HuH-7.5 (cell line): ENCODE data around the gene SAXO2.
"Not testable (repeated sequence)": the region's sequence is repeated elsewhere in the genome, so short reads cannot be mapped to it uniquely, and the experiment has no call there.

Experiments
- DNase-seq: peaks from one replicate; pipeline ENCODE4 v3.0.0; 2011; ENCODE audit warnings: low spot score

SAXO2 gene

DNA sequence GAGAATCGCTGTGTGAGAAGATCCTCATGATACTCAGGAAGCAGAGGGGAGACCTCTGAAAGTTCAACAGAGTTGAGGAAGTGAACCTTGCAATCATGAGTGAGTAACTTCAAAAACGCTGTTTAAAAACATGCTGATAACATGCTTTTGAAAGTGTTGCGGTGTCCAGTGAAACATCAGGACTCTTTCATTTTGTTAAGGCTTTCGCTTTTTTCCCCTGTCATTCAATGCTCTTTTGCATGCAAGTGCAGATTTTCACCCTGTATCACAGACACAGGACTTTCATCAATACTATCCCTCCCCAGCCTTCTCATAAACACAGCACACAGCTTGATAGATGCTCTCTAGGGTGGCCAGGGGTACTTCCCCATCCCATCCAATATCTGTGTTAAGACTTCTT lies 23.9 kb downstream of the SAXO2 start:
- DNase-seq, result not testable (repeated sequence)

DNA sequence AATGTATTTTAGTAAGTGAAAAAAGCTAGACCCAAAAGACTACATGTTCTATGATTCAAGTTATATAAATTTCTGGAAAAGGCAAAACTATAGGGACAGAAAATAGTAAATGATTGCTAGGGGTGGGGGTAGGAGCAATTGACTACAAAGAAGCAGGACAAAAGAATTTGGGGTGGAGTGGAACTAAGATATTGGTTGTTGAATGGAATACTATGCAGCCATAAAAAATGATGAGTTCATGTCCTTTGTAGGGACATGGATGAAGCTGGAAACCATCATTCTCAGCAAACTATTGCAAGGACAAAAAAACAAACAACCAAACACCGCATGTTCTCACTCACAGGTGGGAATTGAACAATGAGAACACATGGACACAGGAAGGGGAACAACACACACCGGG lies 25.6 kb downstream of the SAXO2 start:
- not testable (repeated sequence) for DNase-seq

DNA sequence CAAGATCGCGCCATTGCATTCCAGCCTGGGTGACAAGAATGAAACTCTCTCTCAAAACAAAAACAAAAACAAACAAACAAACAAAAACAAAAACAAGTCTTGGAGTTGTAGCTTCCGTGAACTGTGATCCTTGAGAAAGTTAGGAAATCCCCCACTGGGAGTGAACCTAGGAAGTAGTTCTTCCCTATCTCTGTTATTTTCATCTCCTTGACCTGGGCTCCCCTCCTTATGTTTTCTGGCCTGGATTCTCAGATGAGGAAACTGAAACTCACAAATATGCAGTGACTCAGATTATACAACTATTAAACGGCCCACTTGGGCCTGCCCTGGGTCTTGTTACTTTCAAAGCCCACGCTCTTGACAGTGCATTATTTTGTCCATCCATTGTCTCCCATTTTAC lies 29.7 kb downstream of the SAXO2 start:
- no peak for DNase-seq

DNA sequence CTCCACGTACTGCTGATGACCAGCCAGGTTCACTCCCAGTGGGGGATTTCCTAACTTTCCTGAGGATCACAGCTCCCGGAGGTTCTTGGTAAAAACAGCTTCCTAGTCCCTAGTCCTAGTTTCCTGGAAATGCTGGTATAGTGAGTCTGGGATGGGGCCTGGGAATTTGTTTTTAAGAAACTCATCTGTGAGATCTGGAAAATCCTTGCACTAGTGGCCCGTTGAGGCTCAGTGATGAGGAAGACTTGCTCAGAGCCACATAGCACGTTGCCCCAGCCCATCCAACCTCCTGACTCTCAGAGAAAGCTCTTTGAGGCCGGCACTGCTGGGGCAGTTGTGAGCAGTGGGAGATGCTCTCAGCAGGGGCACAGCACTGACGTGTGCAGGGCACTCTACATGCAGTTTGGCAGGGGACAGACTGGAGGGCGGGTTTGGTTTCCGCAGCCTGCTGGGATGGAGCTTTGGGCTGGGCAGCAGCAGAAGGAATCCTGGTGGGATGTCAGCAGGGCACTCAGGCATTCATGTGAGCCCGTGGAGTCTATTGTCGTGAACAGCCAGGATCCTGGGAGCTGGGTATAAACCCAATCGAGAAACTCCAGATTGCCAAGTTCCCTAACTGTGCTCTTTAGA lies 31.6 kb downstream of the SAXO2 start:
- DNase-seq, result no peak

DNA sequence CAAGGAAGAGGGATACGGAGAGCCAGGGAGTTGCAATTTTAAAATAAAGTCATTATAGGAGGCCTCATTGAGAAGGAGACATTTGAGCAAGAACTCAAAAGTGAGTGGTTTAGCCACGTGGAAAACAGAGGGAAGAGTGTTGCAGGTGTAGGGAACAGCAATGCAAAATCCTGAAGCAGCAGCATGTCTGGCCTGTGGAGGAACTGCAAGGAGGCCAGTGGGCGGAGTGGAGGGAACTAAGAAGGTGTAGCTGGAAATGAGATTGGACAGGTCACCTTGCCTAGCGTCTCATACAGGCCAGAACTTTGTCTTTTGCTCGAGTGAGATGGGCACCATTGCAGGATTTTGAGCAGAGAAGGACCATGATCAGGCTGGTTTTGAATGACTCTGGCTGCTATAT lies 34.9 kb downstream of the SAXO2 start:
- DNase-seq, result no peak

DNA sequence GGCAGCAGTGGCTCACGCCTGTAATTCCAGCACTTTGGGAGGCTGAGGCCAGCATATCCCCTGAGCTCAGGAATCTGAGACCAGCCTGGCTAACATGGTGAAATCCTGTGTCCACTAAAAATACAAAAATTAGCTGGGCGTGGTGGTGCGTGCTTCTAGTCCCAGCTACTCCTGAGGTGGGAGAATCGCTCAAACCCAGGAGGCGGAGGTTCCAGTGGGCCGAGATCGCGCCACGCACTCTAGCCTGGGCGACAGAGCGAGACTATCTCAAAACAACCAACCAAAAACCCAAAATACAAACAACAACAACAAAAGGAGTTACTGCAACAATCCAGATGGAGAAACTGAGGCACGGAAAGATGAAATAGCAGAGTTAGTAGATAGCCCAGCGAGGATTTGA lies 35.4 kb downstream of the SAXO2 start:
- DNase-seq, result no peak

DNA sequence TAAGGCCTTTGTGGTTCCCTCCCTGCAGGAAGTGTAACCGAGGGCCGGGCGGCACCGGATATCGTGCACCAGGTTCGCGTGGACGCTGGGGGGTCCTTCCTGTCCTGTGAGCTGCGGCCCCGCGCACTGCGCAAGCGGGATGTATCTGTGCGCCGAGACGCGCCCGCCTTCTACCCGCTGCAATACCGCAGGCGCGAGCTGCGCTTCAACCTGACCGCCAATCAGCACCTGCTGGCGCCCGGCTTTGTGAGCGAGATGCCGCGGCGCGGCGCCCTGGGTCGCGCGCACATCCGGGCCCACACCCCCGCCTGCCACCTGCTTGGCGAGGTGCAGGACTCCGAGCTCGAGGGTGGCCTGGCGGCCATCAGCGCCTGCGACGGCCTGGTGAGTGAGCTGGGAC lies 35.9 kb downstream of the SAXO2 start:
- no peak for DNase-seq

DNA sequence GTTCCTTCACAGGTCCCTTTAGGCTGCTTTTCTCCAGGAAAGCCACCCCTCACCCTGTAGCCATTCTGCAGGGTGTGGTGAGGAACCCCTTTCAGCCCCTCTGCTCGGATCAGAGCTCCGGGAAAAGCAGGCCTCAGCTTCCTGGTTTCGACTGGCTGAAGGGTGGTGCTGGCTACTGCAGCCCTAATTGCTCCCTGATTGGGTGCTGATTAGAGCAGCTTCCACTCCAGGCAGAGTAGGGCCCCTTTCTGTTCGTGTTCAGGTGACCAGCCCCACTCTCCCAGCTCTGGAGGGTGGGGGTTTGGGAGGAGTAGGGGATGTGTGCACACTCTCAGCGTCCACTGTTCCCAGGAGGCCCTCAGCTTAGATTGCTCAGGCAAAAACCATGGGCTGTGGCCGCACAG lies 36.9 kb downstream of the SAXO2 start:
- not testable (repeated sequence) for DNase-seq

DNA sequence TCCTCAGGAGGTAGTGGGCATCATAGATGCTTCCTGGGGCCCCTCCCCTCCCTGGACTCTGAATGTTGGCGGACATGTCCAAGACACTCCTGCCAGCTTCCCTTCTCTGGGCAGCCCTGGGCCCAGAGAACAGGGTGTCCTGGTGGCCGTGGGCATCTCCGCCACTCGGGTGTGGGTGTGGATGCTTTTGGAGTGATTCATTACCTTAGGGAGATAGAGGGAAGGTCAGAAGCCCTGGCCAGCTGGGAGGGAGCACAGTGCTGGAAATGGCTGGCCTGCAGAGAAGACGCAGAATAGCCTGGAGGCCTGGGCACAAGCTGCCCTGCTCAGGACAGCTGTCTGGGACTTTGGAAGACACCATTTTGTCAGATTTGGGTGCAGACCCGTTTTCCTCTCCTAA lies 37.7 kb downstream of the SAXO2 start:
- not testable (repeated sequence) for DNase-seq

DNA sequence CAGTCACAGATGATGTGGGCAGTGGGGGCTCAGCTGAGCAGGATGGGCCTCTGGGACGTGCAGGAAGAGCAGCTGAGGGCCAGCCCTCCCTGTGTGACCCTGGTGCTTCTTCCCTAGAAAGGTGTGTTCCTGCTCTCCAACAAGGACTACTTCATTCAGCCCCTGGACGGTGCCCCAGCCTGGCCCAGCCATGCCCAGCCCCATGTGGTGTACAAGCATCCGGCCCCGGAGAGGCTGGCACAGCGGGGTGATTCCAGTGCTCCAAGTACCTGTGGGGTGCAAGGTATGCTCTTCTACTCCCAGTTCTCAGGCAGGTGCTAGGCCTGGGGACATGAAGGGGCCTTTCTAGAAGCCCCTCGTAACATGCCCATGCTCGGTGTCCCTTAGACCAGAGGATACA lies 38.3 kb downstream of the SAXO2 start:
- no peak for DNase-seq

DNA sequence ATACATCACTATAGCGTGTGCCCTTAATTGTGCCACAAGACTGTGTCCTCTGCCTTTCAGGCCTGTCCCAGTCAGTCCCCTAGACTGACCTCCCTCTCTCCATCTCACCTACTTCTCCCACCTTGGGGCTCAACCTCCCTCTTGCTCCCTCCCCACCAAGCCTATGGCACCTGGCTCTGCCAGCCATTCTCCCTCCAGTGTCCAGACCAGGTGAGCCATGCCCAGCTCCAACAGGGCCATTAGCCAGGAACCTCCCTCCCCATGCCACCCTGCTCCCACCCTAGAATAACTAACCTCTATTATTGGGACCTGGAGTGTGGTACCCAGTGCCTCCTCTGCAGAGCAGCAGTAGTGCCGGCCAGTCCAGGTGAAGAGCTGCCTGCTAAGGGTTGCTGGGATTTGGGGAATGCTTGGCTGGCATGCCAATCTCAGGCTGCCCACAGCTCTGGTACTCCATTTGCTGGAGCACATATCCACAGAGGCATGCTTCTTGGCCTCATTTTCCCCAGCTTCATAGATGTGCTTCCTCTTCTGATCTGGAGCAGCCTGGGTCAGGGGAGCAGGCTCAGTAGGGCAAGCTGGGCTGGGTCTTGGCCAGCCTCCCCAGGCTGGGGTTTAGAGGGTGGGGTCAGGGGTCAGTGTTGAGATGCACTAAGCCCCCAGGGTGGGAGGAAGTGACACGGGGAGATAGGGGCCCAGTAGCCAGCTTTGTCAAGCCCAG lies 38.8 kb downstream of the SAXO2 start:
- DNase-seq, result no peak

DNA sequence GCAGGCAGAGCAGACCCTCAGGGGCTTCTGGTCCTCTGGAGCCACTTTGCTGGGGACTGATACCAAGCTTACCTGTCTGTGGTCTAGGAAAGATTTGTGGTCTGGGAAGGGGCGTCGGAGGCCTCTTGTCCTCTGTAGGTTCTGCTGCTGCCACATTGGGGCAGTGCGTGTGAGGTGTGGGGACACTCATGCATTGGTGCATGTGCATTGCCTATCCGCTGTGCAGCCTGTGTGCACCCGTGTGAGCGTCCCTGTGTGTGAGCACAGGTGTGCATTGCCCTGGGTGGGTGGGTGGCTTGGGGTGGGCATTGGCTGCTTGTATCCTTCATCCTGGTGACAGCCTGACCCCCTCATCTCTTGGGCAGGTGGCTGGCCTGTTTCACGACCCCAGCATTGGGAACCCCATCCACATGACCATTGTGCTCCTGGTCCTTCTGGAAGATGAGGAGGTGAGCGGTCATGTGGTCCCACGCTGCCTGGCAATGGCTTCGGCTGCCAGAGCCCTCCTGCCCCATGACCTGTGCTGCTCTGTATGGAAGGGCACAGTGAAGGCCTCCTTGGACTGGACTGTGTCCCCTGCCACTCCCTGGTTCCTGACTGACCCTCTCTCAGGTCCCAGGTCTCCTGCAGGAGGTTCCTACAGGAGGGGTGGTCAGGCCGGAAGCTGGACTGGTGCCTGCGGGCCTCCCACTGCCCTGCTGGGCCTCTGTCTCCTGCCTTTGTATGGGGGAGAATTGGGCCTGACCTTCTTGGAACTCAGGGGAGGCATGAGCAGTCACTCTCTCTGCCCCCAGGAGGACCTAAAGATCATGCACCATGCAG lies 41.5 kb downstream of the SAXO2 start:
- DNase-seq, result no peak

DNA sequence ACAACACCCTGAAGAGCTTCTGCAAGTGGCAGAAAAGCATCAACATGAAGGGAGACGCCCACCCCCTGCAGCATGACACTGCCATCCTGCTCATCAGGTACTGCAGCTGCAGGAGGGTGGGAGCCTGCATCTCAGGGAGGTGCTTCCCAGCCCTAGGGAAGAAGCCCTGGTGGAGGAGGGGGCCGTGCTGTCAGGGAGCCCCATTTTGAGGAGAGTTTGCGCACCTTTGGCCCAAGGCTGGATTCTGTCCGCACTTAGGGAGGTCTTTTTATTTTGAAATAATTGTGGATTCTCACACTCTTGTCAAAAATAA lies 42.1 kb downstream of the SAXO2 start:
- DNase-seq, result no peak

DNA sequence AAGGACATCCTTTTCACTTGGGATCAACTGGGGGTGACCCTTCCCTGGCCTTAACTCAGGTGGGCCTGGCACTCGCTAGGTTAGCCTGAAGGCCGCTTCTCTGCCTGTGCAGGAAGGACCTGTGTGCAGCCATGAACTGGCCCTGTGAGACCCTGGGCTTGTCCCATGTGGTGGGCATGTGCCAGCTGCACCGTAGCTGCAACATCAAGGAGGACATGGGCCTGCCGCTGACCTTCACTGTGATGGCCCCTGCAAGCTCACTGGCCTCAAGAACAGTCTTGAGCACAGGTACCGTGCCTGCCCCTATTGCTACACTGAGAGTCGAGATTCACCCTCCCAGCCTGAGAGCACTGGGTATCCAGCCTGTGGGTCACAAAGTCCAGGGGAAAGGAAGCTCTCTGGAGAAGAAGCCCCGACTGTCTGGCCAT lies 43.0 kb downstream of the SAXO2 start:
- no peak for DNase-seq

DNA sequence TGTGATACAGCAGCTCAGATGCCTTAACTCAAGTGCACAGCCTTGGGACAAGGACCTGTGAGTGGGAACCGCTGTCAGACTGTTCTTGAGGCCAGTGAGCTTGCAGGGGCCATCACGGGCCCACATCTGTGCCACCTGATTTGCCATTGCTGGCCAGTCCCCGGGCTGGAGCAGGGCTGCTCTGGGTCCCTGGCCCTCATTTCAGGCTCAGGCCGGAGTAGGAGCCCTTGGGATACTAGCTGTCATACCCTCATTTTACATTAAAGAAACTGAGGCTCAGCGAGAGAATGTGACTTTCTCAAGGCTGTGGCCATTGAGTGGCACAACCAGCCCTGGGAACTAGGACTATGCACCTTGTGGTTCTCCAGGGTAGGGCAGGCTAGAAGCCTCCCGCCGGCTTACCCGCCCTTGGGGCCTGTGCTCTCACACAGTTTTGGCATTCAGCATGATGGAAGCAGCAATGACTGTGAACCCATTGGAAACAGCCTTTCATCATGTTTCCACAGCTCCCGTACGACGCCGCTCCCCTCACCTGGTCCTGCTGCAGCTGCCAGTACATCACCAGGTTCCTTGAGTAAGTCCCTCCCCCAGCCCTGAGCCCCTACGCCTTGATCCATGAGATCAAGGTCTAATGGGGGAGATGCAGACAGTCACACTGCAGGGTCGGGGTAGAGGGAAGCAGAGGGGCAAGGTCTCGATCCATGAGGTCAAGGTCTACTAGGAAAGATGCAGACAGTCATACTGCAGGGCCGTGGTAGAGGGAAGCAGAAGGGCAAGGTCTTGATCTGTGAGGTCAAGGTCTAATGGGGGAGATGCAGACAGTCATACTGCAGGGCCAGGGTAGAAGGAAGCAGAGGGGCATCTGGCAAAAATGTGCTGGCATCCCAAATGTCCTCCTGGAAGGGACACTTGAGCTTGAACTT lies 44.4 kb downstream of the SAXO2 start:
- DNase-seq, result no peak

DNA sequence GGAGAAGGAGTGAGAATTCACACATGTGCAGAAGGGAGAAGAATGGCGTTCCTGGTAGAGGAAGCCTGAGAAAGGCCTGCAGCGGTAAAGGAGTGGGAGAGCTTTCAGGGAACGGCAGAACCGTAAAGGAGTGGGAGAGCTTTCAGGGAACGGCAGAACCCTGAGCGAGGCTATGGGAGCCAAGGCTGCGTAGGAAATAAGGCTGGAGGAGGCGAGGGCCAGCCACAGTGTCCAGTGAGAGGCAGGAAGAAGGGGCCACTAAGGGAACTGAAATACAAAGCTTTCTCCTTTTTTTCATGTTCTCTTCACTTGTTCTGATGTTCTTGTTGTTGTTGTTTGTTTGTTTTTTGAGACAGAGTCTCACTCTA lies 45.1 kb downstream of the SAXO2 start:
- no peak for DNase-seq

DNA sequence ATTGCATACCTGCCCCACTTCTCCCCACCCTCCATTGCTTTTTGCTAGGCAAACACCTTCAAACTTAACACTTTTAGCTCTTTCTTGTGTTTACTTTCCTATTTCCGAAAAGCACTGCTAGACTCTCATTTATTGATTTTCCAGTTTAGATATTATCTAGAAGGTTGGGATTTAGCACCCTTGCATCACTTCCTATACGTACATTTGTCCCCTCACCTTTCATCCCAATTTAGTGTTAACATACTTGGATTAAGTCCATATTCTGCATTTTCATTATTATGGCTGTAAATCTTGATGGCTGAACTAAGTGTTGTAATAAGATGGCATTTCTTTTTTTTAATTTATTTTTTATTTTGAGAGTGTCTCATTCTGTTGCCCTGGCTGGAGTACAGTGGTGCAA lies 47.2 kb downstream of the SAXO2 start:
- no peak for DNase-seq

DNA sequence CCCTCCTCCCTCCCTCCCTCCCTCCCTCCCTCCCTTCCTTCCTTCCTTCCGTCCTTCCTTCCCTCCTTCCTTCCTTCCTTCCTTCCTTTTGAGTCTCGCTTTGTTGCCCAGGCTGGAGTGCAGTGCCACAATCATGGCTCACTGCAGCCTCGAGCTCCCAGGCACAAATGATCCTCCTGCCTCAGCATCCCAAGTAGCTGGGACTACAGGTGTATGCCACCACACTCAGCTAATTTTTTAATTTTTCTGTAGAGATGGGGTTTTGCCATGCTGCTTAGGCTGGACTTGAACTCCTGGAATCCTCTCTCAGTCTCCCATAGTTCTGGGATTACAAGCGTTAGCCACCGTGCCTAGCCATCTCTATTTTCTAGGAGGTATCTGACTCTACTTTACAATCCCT lies 48.7 kb downstream of the SAXO2 start:
- DNase-seq, result not testable (repeated sequence)

DNA sequence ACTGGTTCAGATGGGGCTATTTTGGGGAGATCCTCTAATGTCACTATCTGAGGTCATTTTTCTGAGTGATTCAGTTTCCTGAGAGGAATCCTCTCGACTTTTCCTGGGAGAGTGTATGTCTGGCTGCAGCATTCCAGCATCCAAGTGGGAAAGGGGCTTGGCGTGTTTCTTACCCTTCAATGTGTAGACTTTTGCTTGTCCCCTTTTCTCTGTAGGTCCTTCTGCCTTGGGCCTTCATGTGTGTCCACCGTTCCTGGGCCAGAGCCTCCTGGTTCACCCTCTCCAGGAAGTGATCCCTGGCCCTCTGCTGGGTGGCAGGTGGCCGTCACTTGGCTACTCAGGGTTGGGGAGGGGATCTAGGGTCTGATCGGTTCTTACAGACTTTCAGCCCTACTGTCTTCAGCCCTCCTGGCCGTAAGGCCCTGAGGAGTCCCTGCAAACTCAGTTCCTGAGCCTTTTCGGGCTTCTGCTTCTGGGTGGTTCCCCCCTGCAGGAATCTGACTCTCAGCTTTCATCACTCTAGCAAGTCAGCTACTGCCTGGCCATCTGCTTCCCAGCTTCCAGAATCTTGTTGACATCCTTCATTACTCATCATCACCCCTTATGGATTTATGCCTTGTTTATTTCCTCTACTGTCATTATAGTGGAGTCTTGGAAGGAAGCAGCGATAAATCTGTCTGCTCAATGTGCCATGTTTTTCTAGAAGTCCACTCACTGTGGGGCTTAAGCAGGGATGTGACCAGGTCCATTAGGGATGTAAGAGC lies 50.1 kb downstream of the SAXO2 start:
- no peak for DNase-seq

DNA sequence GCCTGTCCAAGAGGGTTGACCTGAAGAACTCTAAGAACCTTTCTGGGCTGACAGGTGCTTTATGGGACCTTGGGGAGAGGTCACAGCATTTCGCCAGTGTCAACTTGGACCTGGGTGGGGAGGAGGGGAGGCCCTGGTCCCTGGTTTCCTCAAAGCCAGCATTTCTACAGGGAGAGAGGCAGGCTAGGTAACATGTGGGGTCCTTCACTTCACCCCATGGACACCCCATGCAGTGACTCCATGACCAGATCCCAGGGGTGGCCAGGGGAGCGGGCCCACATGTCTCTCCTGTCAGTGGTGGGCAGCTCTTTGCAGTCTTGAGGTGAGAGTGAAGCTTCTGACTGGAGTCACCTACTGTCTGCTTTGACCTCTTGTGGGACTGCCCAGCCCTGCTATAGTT lies 50.8 kb downstream of the SAXO2 start:
- no peak for DNase-seq

DNA sequence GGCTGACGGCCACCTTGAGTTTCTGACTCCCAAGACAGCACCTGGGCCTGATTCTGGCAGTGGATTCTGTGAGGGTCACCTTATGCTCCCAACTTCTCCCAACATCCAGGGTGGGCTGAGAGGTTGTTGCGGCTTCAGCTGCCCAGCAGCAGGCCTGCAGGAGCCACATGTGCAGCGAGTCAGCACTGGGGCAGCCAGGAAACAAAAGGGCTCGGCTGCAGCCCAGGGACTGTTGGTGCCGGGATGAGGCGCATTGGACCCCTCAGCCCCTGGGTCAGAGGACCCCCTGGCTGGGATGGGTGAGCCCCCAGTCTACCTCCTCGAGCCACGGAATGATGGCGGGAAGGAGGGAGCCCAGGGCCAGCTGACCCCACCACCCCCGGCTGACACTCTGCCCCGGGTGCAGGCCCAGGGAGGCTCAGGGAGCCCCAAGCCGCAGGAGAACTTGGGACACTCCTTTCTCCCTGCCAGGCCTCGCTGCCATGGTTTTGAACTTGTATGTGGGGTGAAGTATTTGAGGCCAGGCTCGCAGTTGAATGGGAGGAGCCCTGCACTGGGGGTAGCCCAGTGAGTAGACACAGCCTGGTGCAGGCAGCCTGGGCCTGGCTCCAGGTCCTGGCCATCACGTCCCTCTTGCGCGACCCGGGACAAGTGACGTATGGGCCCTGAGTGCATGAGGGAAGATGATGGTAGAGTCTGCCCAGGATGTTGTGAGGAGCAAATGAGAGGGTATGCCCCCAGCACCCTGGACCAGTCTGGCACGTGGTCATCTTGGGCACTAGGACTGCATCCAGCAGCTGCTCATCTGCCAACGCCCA lies 51.5 kb downstream of the SAXO2 start:
- DNase-seq, result not testable (repeated sequence)
